Neural cell (in vitro differentiated cells): Measurements from ENCODE around the gene RRM1. TPM values are rescaled to one million over a fixed set of nuclear protein-coding genes. Genes with fewer than 3 reads are reported as not detected.
A peak's percentile ranks its signal among the peaks of the same experiment; 100 is the strongest.

Experiments
- H2AFZ ChIP-seq: fragments of 200-600, 300-800 bp; sonication (generic), shearing (Covaris generic); 2 replicates; pipeline ENCODE4 v1.6.0; 2014; ENCODE audit warnings: low read depth, mild to moderate bottlenecking, antibody characterized with exemption, low read length, moderate library complexity
- H3F3A ChIP-seq: fragments of 200-600 bp; shearing (Covaris generic); 2 replicates; pipeline ENCODE4 v1.6.1; 2016; ENCODE audit warnings: mild to moderate bottlenecking, moderate library complexity, mixed read lengths, antibody characterized with exemption, low read length; ENCODE audit not compliant: insufficient read depth, poor library complexity, severe bottlenecking
- H3K27ac ChIP-seq: fragments of 200-600, 300-800 bp; sonication (generic), shearing (Covaris generic); 2 replicates; pipeline ENCODE4 v1.5.1; 2014; ENCODE audit warnings: mild to moderate bottlenecking, low read length, moderate library complexity
- H3K27me3 ChIP-seq: fragments of 300-800, 200-600 bp; sonication (generic), shearing (Covaris generic); 2 replicates; pipeline ENCODE4 v1.6.0; 2014; ENCODE audit warnings: mild to moderate bottlenecking, low read depth, low read length, moderate library complexity; ENCODE audit not compliant: insufficient read depth
- H3K36me3 ChIP-seq: fragments of 300-800, 200-600 bp; sonication (generic), shearing (Covaris generic); 2 replicates; pipeline ENCODE4 v1.5.1; 2014; ENCODE audit warnings: mild to moderate bottlenecking, antibody characterized with exemption, low read length, moderate library complexity; ENCODE audit not compliant: insufficient read depth
- H3K4me2 ChIP-seq: fragments of 300-800, 200-600 bp; sonication (generic), shearing (Covaris generic); 2 replicates; pipeline ENCODE4 v1.6.0; 2014; ENCODE audit warnings: mild to moderate bottlenecking, low read length
- H3K4me3 ChIP-seq: fragments of 300-800, 200-600 bp; sonication (generic), shearing (Covaris generic); 2 replicates; pipeline ENCODE4 v1.5.1; 2014; ENCODE audit warnings: mild to moderate bottlenecking, low read length, moderate library complexity
- H3K79me2 ChIP-seq: fragments of 200-600 bp; shearing (Covaris generic); replicated peaks from 2 replicates; pipeline ENCODE4 v1.6.0; 2014; ENCODE audit warnings: mild to moderate bottlenecking, low read length, moderate library complexity; ENCODE audit not compliant: insufficient read depth
- H3K9ac ChIP-seq: fragments of 300-800, 200-600 bp; sonication (generic), shearing (Covaris generic); 2 replicates; pipeline ENCODE4 v1.6.1; 2016; ENCODE audit warnings: mild to moderate bottlenecking, low read length, mixed read lengths
- H3K9me2 ChIP-seq: fragments of 200-600 bp; shearing (Covaris generic); 2 replicates; pipeline ENCODE4 v1.6.1; 2016; ENCODE audit warnings: mild to moderate bottlenecking, low read length, mixed read lengths; ENCODE audit not compliant: insufficient read depth
- H3K9me3 ChIP-seq: fragments of 200-600, 300-800 bp; sonication (generic), shearing (Covaris generic); 2 replicates; pipeline ENCODE4 v1.6.1; 2016; ENCODE audit warnings: mild to moderate bottlenecking, mixed run types, low read length, moderate library complexity, mixed read lengths
- H4K20me1 ChIP-seq: fragments of 200-600 bp; shearing (Covaris generic); 2 replicates; pipeline ENCODE4 v1.6.1; 2016; ENCODE audit warnings: mild to moderate bottlenecking, mixed run types; ENCODE audit not compliant: insufficient read depth
- CTCF ChIP-seq: fragments of 450-650 bp; IDR thresholded peaks from 2 replicates; pipeline ENCODE4 v1.5.1; 2014; ENCODE audit warnings: antibody characterized with exemption, mild to moderate bottlenecking, moderate library complexity; ENCODE audit not compliant: poor library complexity, severe bottlenecking
- EP300 ChIP-seq: fragments of 450-650 bp; conservative IDR thresholded peaks from 2 replicates; pipeline ENCODE4 v1.6.1; 2014; ENCODE audit warnings: antibody characterized with exemption, mild to moderate bottlenecking, moderate library complexity; ENCODE audit not compliant: poor library complexity, severe bottlenecking
- EZH2 ChIP-seq: fragments of 200-600, 300-800 bp; shearing (Covaris generic), sonication (generic); IDR thresholded peaks from 2 replicates; pipeline ENCODE4 v1.6.1; 2014; ENCODE audit warnings: antibody characterized with exemption, low read length, borderline replicate concordance, mild to moderate bottlenecking; ENCODE audit not compliant: insufficient read depth, poor library complexity, severe bottlenecking
- MXI1 ChIP-seq: fragments of 450-650 bp; conservative IDR thresholded peaks from 2 replicates; pipeline ENCODE4 v1.6.1; 2014; ENCODE audit warnings: antibody characterized with exemption, mild to moderate bottlenecking; ENCODE audit not compliant: poor library complexity, severe bottlenecking
- POLR2AphosphoS5 ChIP-seq: IDR thresholded peaks from 2 replicates; pipeline ENCODE4 v1.6.1; 2012
- RAD21 ChIP-seq: fragments of 450-650 bp; conservative IDR thresholded peaks from 2 replicates; pipeline ENCODE4 v1.6.1; 2014; ENCODE audit warnings: antibody characterized with exemption, mild to moderate bottlenecking, moderate library complexity
- REST ChIP-seq: IDR thresholded peaks from 2 replicates; pipeline ENCODE4 v1.6.1; 2012; ENCODE audit warnings: borderline replicate concordance
- SMC3 ChIP-seq: fragments of 450-650 bp; conservative IDR thresholded peaks from 2 replicates; pipeline ENCODE4 v1.6.1; 2014; ENCODE audit warnings: antibody characterized with exemption, mild to moderate bottlenecking, moderate library complexity; ENCODE audit not compliant: poor library complexity
- TAF1 ChIP-seq: IDR thresholded peaks from 2 replicates; pipeline ENCODE4 v1.6.1; 2012; ENCODE audit warnings: low read depth
- polyA minus RNA-seq: library from RNA; depleted of rRNA, polyadenylated mRNA; stranded (reverse); fragments of >200 nt; gene quantifications from 2 replicates; pipeline ENCODE4 v1.2.3, GENCODE V29; 2014
- polyA plus RNA-seq: library from polyadenylated mRNA; depleted of rRNA; stranded (reverse); fragments of >200 nt; gene quantifications from 2 replicates; pipeline ENCODE4 v1.2.3, GENCODE V29; 2014

The RRM1 gene
- polyA plus RNA-seq = 57.1 and 65.9 TPM in 2 replicates
- 86.4 and 87.3 TPM in 2 replicates for polyA minus RNA-seq

- H3K4me2 ChIP-seq = peak within 1 kb of the TSS; percentile 99
- no peaks in the 10 kb centered on the region for H3K36me3 ChIP-seq
- H3K27me3 ChIP-seq = no peaks in the 10 kb centered on the region
- peak within 1 kb of the TSS; percentile 92 for H3K27ac ChIP-seq
- no peaks in the 10 kb centered on the region for H4K20me1 ChIP-seq
- no peaks in the 10 kb centered on the region for H3K9me3 ChIP-seq
- no peak for TF ChIP-seq TAF1
- peak; percentile 83 for TF ChIP-seq EP300
- TF ChIP-seq MXI1 = peak; percentile 93
- TF ChIP-seq POLR2AphosphoS5 = peak; percentile 90
- no peak for TF ChIP-seq SMC3
- TF ChIP-seq EZH2 = no peak
- TF ChIP-seq RAD21 = no peak
- peak; percentile 56 for TF ChIP-seq REST
- peak; percentile 20 for TF ChIP-seq CTCF
- peak within 1 kb of the TSS; percentile 97 for H2AFZ ChIP-seq
- H3K9me2 ChIP-seq = no peaks in the 10 kb centered on the region
- H3K79me2 ChIP-seq = peaks cover 34% of the 10 kb centered on the region
- H3K4me3 ChIP-seq = peak within 1 kb of the TSS; percentile 93
- H3F3A ChIP-seq = no peaks in the 10 kb centered on the region
- H3K9ac ChIP-seq = peak within 1 kb of the TSS; percentile 88
Observed at GRCh38 chr11:4094348-4095291, at the start of gene RRM1. Gene RRM1 (plus strand): TSS chr11:4094799. CDS start chr11:4095013, 214 bp downstream.

- Histone ChIP-seq H3K4me3 (no peak overlapping the region), H3K4me2 (no peak overlapping the region), H3K27ac (no peak overlapping the region)
Observed at GRCh38 chr11:4044976-4045646, 49.5 kb upstream of the RRM1 start.

More at GRCh38 chr11:4044976-4045646, 49.5 kb upstream of the RRM1 start:
- H3K36me3 ChIP-seq = no peaks in the 10 kb centered on the region
- H3K9me3 ChIP-seq = no peaks in the 10 kb centered on the region
- H3K9ac ChIP-seq = no peak overlapping the region
- H3K9me2 ChIP-seq = no peaks in the 10 kb centered on the region
- H3F3A ChIP-seq = no peaks in the 10 kb centered on the region
- H3K79me2 ChIP-seq = no peaks in the 10 kb centered on the region
- H4K20me1 ChIP-seq = no peaks in the 10 kb centered on the region
- H3K27me3 ChIP-seq = no peaks in the 10 kb centered on the region
- H2AFZ ChIP-seq = no peak overlapping the region
- TF ChIP-seq TAF1 (no peak), EP300 (no peak), CTCF (no peak), REST (no peak), POLR2AphosphoS5 (no peak), EZH2 (no peak), RAD21 (no peak), SMC3 (no peak), MXI1 (no peak)
